Parathyroid adenoma (tissue), 2 donors: Measurements from ENCODE around the gene SLC5A3.

Experiments used
- H2AFZ ChIP-seq: fragments of 300-600 bp; sonication (generic); one replicate; pipeline ENCODE4 v1.7.0; 2017; ENCODE audit warnings: antibody characterized with exemption, mild to moderate bottlenecking
- H3K27ac ChIP-seq: fragments of 300-600 bp; sonication (generic); one replicate; pipeline ENCODE4 v1.7.0; 2017
- H3K27me3 ChIP-seq: fragments of 300-600 bp; sonication (generic); one replicate; pipeline ENCODE4 v1.7.0; 2017; ENCODE audit warnings: low read length; ENCODE audit not compliant: control insufficient read depth, insufficient read depth
- H3K36me3 ChIP-seq: fragments of 300-600 bp; sonication (generic); one replicate; pipeline ENCODE4 v1.7.0; 2017; ENCODE audit warnings: low read length; ENCODE audit not compliant: control insufficient read depth, insufficient read depth
- H3K4me1 ChIP-seq: fragments of 300-600 bp; sonication (generic); one replicate; pipeline ENCODE4 v1.7.0; 2017; ENCODE audit warnings: control low read depth
- H3K4me2 ChIP-seq: fragments of 300-600 bp; sonication (generic); one replicate; pipeline ENCODE4 v1.7.0; 2017; ENCODE audit warnings: low read length
- H3K4me3 ChIP-seq: fragments of 300-600 bp; sonication (generic); one replicate; pipeline ENCODE4 v1.7.0; 2017; ENCODE audit warnings: low read depth, low read length
- H3K79me2 ChIP-seq: fragments of 300-600 bp; sonication (generic); one replicate; pipeline ENCODE4 v1.7.0; 2017; ENCODE audit warnings: control low read depth
- H3K9ac ChIP-seq: fragments of 300-600 bp; sonication (generic); one replicate; pipeline ENCODE4 v1.7.0; 2017; ENCODE audit warnings: mild to moderate bottlenecking
- H3K9me3 ChIP-seq: fragments of 300-600 bp; sonication (generic); one replicate; pipeline ENCODE4 v1.7.0; 2017; ENCODE audit warnings: low read length; ENCODE audit not compliant: control insufficient read depth
- CTCF ChIP-seq: fragments of 300-600 bp; sonication (generic); IDR thresholded peaks from one replicate; pipeline ENCODE4 v1.7.0; 2017; ENCODE audit warnings: antibody characterized with exemption, mild to moderate bottlenecking
- donor health status: primary hyperparathyroidism.

The SLC5A3 gene

DNA sequence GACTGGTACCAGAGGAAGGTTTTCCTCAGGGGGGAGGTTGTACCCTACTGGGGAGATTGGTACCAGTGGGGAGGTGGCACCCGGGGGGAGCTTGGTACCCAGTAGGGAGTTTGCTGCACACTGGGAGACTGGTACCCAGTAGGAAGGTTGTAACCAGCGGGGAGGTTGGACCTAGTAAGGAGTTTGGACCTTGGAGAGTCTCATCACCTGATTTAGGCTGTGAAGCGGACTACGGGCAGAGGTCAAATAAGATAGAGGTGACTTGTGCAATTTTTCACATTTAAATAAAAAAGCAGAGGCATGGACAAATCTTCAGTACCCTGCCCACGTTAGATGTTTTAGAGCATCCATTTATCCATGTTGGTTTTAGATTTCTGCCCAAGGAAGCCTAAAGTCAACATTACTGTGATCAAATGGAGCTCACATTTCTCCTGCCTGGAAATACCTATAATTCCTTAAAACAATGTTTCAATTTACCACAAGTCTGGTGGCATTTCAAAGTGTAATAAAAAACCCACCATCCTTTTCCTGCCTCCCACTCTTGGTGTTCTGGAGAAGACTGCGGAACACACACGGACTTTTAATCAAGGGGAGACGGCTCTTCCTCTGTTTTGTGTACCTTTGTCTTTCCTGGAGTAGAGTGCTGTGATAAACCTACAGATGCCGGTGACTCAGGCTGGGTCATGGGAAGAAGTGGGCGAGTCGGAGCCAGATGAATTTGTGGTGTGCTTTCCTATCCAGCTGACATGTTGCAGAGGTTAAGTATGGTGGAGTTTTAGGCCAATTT lies 36.2 kb upstream of the SLC5A3 start:
- Histone ChIP-seq H3K4me1 (no peaks in the 10 kb centered on the region), H3K9ac (no peak overlapping the region), H2AFZ (no peak overlapping the region), H3K27ac (no peak overlapping the region), H3K4me2 (no peak overlapping the region), H3K9me3 (no peaks in the 10 kb centered on the region), H3K36me3 (no peaks in the 10 kb centered on the region), H3K79me2 (no peaks in the 10 kb centered on the region), H3K4me3 (no peak overlapping the region), H3K27me3 (no peaks in the 10 kb centered on the region)
- TF ChIP-seq CTCF: no peak

DNA sequence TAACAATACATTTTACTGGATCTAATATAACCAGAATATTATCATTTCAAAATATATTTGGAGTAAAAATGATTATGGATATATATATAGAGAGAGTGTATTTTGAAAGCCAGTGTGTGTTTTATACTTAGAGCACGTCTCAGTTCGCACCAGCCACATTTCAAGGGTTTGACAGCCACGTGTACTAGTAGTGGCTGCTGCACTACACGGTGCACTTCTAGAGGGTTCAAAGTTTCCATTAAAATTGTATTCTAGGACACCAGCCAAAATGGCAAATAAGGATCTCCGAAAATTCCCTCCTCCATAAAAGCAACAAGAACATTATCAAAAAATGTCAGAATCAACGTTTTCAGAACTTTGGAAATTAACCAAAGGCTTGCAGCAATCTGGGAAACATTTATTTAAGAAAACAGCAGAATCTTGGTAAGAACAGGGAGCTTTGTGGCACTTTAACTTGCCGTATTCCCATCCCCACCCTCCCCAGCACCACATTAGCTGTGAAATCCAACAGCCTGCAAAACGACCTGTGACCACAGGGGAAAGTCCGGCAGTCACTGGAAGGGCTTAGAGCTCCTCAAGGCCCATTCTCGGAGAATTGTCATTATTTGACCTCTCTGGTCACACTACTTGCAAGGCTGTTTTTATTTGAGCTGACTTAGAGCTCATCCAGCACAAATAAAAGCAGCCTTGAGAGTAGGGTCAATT lies 33.5 kb upstream of the SLC5A3 start:
- Histone ChIP-seq H3K4me3 (no peak overlapping the region), H3K36me3 (no peaks in the 10 kb centered on the region), H3K9ac (no peak overlapping the region), H3K27ac (no peak overlapping the region), H3K9me3 (no peaks in the 10 kb centered on the region), H3K4me2 (no peak overlapping the region), H3K4me1 (no peaks in the 10 kb centered on the region), H2AFZ (no peak overlapping the region), H3K79me2 (no peaks in the 10 kb centered on the region), H3K27me3 (no peaks in the 10 kb centered on the region)
- TF ChIP-seq CTCF: no peak

GRCh38 chr21:34042735-34043134 lies 30.6 kb upstream of the SLC5A3 start:
- H3K9ac ChIP-seq: no peak overlapping the region
- TF ChIP-seq CTCF: no peak

GRCh38 chr21:34043333-34043732 lies 30.0 kb upstream of the SLC5A3 start:
- no peaks in the 10 kb centered on the region for H3K27me3 ChIP-seq
- H3K79me2 ChIP-seq: no peaks in the 10 kb centered on the region
- H3K9ac ChIP-seq: no peak overlapping the region
- H3K9me3 ChIP-seq: no peaks in the 10 kb centered on the region
- no peaks in the 10 kb centered on the region for H3K36me3 ChIP-seq
- H3K4me3 ChIP-seq: no peak overlapping the region
- no peak overlapping the region for H3K4me2 ChIP-seq
- H3K27ac ChIP-seq: no peak overlapping the region
- no peaks in the 10 kb centered on the region for H3K4me1 ChIP-seq
- TF ChIP-seq CTCF: no peak
- H2AFZ ChIP-seq: no peak overlapping the region

More at GRCh38 chr21:34042735-34043134, 30.6 kb upstream of the SLC5A3 start:
- no peaks in the 10 kb centered on the region for H3K9me3 ChIP-seq
- H2AFZ ChIP-seq: no peak overlapping the region
- no peaks in the 10 kb centered on the region for H3K79me2 ChIP-seq
- H3K36me3 ChIP-seq: no peaks in the 10 kb centered on the region
- H3K4me3 ChIP-seq: no peak overlapping the region
- H3K27me3 ChIP-seq: no peaks in the 10 kb centered on the region
- no peaks in the 10 kb centered on the region for H3K4me1 ChIP-seq
- H3K4me2 ChIP-seq: no peak overlapping the region
- no peak overlapping the region for H3K27ac ChIP-seq
